ENCODE measurements around the gene TMOD1.

DNA sequence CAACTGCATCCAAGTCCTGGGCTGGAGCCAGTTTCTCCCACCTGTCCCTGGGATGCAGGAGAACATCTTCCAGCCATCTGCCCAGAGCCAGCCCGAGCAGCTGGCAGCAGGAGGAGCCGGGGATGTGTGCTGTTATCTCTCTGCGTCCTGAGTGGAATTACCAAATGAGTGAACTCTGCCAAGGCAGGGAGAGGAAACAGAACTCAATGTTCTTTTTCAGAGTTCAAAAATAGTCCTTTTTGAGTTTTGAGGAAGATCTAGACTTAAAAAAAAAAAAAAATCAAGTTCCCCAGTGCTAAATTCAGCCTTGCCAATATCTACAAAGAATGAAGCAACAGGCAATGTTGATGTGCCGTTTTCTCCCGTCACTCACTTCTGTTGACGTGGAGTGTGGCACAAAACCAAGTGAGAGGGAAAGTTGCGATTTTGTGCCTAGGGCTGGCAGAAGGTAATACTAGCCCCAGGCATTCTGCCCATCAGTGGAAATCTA is 56.2 kb downstream of the TMOD1 start:
- TF ChIP-seq, protein P1, sequence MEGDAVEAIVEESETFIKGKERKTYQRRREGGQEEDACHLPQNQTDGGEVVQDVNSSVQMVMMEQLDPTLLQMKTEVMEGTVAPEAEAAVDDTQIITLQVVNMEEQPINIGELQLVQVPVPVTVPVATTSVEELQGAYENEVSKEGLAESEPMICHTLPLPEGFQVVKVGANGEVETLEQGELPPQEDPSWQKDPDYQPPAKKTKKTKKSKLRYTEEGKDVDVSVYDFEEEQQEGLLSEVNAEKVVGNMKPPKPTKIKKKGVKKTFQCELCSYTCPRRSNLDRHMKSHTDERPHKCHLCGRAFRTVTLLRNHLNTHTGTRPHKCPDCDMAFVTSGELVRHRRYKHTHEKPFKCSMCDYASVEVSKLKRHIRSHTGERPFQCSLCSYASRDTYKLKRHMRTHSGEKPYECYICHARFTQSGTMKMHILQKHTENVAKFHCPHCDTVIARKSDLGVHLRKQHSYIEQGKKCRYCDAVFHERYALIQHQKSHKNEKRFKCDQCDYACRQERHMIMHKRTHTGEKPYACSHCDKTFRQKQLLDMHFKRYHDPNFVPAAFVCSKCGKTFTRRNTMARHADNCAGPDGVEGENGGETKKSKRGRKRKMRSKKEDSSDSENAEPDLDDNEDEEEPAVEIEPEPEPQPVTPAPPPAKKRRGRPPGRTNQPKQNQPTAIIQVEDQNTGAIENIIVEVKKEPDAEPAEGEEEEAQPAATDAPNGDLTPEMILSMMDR (IDR thresholded peaks at IDR 0.05): peak in 1 of 6 experiments; percentile 12
- peak in 1 of 2 donors; percentile 68 for TF ChIP-seq POLR2A (IDR thresholded peaks at IDR 0.05)

Data from thyroid gland (tissue), 4 donors.